Measurements from ENCODE around the gene RIMBP2.
"Not testable (repeated sequence)": the region's sequence is repeated elsewhere in the genome, so short reads cannot be mapped to it uniquely, and the experiment has no call there.

Gene RIMBP2, protein sequence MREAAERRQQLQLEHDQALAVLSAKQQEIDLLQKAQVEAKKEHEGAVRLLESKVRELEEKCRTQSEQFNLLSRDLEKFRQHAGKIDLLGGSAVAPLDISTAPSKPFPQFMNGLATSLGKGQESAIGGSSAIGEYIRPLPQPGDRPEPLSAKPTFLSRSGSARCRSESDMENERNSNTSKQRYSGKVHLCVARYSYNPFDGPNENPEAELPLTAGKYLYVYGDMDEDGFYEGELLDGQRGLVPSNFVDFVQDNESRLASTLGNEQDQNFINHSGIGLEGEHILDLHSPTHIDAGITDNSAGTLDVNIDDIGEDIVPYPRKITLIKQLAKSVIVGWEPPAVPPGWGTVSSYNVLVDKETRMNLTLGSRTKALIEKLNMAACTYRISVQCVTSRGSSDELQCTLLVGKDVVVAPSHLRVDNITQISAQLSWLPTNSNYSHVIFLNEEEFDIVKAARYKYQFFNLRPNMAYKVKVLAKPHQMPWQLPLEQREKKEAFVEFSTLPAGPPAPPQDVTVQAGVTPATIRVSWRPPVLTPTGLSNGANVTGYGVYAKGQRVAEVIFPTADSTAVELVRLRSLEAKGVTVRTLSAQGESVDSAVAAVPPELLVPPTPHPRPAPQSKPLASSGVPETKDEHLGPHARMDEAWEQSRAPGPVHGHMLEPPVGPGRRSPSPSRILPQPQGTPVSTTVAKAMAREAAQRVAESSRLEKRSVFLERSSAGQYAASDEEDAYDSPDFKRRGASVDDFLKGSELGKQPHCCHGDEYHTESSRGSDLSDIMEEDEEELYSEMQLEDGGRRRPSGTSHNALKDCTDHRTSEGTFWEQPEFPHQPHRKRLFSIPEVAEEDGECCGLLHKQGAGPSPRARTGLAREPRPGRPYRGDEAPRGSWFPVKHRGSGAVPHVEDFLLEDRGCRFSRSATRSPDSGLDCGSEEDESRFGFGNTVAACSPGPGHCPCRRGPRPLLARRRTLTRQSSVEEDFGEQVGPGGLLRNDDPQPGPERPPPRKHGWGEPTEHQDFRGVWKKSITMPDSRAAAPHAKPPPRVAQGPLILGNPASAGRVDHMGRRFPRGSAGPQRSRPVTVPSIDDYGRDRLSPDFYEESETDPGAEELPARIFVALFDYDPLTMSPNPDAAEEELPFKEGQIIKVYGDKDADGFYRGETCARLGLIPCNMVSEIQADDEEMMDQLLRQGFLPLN (N-terminal part only)

DNA sequence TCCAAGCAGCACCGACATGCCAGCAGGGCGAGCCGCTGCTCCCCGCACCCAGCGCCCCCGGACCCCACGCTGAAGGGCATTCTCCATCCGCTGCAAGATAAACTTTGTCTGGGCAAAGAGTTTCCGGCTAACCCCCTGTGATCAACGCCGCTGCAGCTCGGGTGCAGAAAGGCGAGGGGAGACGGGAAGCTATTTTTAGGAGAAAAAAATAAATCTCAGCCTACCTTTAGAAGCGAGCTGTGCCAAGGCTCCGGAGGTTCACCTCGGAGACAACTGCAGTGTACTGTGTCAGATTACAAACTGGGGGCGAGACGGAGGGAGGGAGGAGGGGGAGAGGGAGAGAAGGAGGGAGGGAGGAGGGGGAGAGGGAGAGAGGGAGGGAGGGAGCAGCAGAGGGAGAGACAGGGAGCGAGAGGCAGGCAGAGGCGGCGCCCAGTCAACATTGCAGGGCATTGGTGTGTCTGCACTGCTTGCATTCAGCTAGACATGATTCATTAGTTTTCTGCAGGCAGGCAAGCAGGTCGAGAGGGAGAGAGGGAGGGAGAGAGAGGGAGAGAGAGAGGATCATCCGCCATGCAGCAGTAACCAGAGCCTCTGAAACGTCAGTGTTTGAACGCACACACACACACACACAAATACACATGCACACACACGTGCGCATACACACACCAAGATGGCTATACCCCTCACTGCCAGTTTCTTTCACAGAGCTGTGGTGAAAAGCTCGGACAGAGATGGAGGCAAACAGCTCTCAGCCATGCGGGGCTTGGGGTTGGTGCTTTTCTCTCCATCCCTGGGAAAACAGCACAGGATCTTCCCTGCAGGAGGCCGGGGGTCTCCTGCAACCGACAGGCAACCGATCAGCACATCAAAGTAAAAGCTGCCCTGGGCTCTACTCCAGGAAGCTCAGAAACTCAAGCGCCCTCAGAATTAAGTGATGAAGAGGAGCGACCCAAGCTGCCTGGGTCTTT is at the start of gene RIMBP2:
RIMBP2 (minus strand) TSS at position 302 of the 971 bp plus-strand sequence. CDS start 237,286 bp downstream, outside the sequence.
- peak; percentile 56 for DNase-seq

DNA sequence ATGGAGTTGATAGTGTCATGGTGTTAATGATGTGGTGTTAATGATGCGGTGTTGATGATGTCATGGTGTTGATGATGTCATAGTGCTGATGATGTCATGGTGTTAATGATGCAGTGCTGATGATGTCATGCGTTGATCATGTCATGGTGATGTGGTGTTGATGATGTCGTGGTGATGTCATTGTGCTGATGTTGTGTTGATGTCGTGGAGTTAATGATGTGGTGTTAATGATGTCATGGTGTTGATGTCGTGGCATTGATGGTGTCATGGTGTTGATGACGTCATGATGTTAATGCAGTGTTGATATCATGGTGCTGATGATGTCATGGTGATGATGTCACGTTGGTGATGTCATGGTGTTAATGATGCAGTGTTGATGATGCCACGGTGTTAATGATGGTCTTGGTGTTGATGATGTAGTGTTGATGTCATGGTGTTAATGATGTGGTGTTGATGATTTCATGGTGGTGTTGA is 49.1 kb upstream of the RIMBP2 start:
- DNase-seq = no peak

- DNase-seq = no peak
These were observed 48.5 kb upstream of the RIMBP2 start for GRCh38 chr12:130764475-130765185.

GRCh38 chr12:130764073-130764472 is 48.0 kb upstream of the RIMBP2 start:
- no peak for DNase-seq

DNA sequence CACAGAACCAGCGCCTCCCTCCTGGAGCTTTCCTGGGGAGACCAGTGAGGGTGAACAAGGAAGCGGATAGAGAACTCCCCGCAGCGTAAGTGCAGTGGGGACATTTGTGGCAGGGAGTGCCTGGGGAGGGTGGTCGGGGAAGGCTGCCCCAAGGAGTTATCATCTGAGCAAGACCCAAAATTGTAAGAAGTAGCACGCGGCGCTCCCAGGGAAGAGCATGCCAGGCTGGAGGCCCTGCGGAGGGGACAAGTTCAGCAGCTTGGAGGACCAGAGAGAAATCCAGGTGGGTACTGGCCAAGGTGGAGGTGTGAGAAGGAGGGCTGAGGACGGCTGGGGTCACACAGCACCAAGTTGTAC is 46.2 kb upstream of the RIMBP2 start:
- DNase-seq = no peak

DNA sequence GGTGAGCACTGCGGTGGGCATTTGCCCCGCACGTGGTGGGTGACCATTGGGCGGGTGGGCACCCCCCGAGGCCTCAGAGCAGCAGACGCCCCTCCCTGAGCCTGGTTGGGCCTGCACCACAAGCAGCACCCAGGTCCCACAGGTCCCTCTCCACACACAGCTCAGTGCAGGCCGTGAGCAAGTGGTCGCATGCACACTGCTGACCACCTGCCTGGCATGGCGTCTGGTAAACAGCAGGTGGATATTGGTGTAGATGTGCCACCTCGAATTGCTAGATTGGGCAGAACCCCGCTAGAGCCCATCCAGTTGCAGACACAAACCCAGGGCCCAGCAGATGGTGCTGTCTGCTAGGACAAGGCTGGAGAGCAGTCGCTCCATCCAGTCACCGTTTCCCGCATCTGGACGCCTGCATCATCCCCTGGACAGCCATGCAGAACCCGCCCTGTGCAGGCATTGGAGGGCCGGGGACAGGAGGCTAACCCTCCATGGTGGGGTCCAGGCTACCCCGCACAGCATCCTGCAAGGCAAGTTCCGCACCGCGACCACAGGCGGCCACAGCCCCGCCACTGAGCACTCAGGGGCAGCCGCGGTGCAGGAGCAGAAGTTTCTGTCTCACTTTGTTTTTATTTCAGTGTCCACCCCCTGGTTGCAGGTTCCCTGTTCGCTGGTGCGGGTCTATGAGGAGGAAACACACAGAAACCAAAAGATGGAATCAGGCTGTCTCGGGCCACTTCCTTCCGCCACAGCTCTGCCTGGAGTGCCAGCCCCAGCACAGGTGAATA is 45.6 kb upstream of the RIMBP2 start:
- DNase-seq = peak; percentile 50

DNA sequence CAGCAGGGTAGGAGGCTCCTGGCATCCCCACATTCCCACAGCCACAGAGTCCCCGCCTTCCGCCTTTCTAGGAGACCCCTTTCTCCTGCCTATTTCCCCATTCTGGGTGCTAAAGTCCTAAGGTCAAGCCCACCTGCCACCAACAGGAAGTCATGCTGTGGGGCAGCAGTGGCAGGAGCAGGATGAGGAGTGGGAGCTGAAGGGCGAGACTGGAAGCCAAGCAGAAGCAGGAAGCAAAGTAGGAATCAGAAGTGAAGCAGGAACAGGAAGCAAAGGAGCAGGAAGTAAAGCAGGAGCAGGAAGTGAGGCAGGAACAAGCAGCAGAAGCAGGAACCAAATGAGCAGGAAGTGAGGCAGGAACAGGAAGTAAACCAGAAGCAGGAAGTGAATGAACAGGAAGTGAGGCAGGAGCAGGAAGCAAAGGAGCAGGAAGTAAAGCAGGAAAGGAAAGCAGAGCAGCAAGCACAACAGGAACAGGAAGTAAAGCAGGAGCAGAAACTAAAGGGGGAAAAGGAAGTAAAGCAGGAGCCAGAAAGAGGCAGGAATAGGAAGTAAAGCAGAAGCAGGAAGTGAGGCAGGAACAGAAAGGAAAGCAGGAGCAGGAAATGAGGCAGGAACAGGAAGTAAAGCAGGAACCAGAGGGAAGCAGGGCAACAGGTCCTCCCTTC is 38.3 kb upstream of the RIMBP2 start:
- DNase-seq = no peak

GRCh38 chr12:130752692-130753230 is 36.7 kb upstream of the RIMBP2 start:
- no peak for DNase-seq

- not testable (repeated sequence) for DNase-seq
These were observed 35.9 kb upstream of the RIMBP2 start for GRCh38 chr12:130752037-130752436.

DNA sequence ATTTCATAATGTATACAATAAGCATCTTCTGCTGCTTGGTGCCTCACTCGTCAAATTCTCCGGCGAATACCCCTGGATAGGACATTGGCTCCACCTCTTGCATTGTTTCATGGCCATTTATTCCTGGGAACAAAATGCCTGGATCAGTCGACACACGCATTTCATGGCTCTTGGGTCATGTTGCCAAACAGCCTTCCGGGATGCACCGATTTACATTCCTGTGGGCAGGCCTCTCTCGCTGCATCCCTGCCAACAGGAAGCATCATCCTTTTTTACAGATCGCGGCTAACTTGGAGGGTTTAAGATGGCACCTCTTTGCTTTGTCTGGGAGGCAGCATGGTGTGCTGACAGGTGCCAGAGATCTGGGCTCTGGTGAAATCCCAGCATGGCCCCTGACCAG is 32.7 kb upstream of the RIMBP2 start:
- no peak for DNase-seq

GRCh38 chr12:130747867-130748740 is 32.0 kb upstream of the RIMBP2 start:
- peak; percentile 70 for DNase-seq

DNA sequence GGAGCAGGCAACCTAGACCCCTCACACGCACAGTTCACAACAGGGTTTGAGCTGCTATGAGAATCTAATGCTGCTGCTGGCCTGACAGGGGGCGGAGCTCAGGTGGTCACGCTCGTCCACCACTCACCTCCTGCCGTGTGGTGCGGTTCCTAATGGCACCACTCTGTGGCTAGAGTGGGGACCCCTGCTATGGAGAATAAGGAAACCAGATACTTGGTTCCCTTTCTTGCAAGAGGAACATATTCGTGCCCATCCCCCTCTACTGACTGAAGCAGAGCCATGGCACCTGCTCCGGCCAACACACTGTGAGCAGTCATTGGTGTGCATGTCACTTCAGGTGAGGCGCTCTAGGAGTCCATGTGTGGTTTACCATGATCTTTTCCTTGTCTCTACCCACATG is 30.4 kb upstream of the RIMBP2 start:
- DNase-seq = no peak

- DNase-seq = no peak
These were observed 29.8 kb upstream of the RIMBP2 start for GRCh38 chr12:130745921-130746320.

DNA sequence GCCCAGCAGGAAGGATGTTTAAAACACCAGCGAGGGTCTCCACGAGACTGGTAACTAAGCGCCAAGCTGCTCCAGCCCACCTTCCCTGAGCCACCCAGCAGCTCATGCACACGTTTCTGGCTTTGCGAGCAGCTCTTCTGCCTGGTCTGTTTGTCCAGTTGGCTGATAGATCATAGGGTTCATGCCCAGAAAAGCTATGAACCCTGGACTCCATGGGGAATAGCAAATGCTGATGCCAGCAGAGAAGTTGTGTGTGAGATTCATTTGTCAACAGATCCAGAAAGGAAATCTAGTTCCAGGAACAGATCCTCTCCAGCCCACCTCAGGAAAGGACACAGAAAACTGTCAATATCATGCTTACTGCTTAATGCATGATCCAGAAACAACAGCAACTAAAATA is 28.2 kb upstream of the RIMBP2 start:
- DNase-seq = no peak

DNA sequence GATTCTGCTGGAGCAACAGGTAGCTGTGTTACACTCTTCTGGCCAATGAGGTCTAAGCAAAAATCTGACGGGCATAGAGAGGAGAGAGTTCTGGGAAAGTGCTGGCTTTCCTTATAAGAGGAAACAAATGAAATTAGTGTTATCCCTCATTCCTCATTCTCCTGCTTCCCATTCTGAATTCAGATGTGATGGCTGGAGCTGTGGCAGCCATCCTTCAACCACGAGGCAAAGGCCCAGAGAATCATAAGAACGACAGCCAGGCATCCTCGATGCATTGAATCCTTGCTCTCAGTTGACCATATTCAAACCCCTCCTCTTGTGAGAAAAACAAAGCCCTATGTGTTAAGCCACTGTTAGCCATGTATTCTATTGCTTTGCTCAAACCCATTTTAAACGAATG is 27.5 kb upstream of the RIMBP2 start:
- DNase-seq = no peak

GRCh38 chr12:130743176-130743575 is 27.1 kb upstream of the RIMBP2 start:
- no peak for DNase-seq

DNA sequence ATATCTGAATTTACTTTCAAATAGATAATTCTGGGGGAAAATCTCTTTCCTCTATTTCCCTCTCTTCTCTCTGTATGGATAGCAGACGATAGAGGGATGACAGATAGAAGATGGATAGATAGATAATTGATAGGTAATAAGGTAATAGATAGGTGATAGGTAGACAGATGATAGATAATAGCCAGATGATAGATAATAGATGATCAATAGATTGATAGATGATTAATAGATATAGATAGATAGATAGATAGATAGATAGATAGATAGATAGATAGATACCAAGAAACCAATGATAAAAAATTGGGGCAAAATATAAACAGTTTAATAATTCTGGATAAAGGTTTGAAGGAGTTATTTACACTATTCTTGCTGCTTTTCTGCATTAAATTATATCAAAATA is 26.6 kb upstream of the RIMBP2 start:
- DNase-seq = no peak

GRCh38 chr12:130742112-130742511 is 26.0 kb upstream of the RIMBP2 start:
- no peak for DNase-seq

- DNase-seq = no peak
These were observed 23.5 kb upstream of the RIMBP2 start for GRCh38 chr12:130739571-130739970.
